CD14-positive monocyte (primary cell): ENCODE measurements around the gene ZDHHC11. TPM values are rescaled to one million over a fixed set of nuclear protein-coding genes. Genes with fewer than 3 reads are reported as not detected.

Source experiments
- DNase-seq, 3 donors: peaks; one replicate each; pipeline ENCODE4 v3.0.0-alpha.2; 2011 to 2022
- H2AFZ ChIP-seq: 2 replicates; pipeline ENCODE4 v1.6.0; 2012; ENCODE audit warnings: mild to moderate bottlenecking, low read depth, low read length, inconsistent platforms; ENCODE audit not compliant: insufficient read depth, poor library complexity, severe bottlenecking
- H3K27ac ChIP-seq, 2 donors: 1 replicate in 1 of 2; 2 replicates in 1 of 2; pipeline ENCODE4 v1.5.1; 2012 to 2013; ENCODE audit warnings: low read length in 2 of 2, control low read depth in 1 of 2, inconsistent platforms in 1 of 2, low read depth in 1 of 2, mild to moderate bottlenecking in 1 of 2
- H3K27me3 ChIP-seq, 2 donors: one replicate each; pipeline versions ENCODE4 v1.6.0 to v1.6.1; 2011 to 2013; ENCODE audit warnings: low read length in 2 of 2; ENCODE audit not compliant: control insufficient read depth in 2 of 2, insufficient read depth in 2 of 2
- H3K36me3 ChIP-seq, 2 donors: replicated peaks in 1 of 2; 1 replicate in 1 of 2; 2 replicates in 1 of 2; pipeline versions ENCODE4 v1.5.1 to v1.6.1; 2012 to 2013; ENCODE audit warnings: low read length in 2 of 2, control low read depth in 1 of 2, inconsistent platforms in 1 of 2, mild to moderate bottlenecking in 1 of 2; ENCODE audit not compliant: insufficient read depth in 2 of 2, control insufficient read depth in 1 of 2
- H3K4me1 ChIP-seq, 2 donors: 1 replicate in 1 of 2; 2 replicates in 1 of 2; pipeline versions ENCODE4 v1.5.1 to v1.6.1; 2012 to 2013; ENCODE audit warnings: low read length in 2 of 2, control low read depth in 1 of 2, inconsistent platforms in 1 of 2, mild to moderate bottlenecking in 1 of 2, moderate library complexity in 1 of 2; ENCODE audit not compliant: insufficient read depth in 2 of 2, control insufficient read depth in 1 of 2
- H3K4me2 ChIP-seq: replicated peaks from 2 replicates; pipeline ENCODE3; 2012; ENCODE audit warnings: low read length, moderate library complexity, mild to moderate bottlenecking; ENCODE audit not compliant: poor library complexity, severe bottlenecking; ENCODE audit errors: extremely low read depth
- H3K4me3 ChIP-seq, 3 experiments: fragments of 200-600 bp in 1 of 3; sonication (generic) in 1 of 3; replicated peaks in 1 of 3; 1 replicate in 2 of 3; 2 replicates in 1 of 3; pipeline ENCODE4 v1.5.1; 2011 to 2013; ENCODE audit warnings: low read length in 3 of 3, mild to moderate bottlenecking in 3 of 3, control low read depth in 2 of 3, low read depth in 2 of 3, inconsistent platforms in 1 of 3, moderate library complexity in 1 of 3
- H3K79me2 ChIP-seq: 2 replicates; pipeline ENCODE4 v1.6.0; 2012; ENCODE audit warnings: mild to moderate bottlenecking, control low read depth, inconsistent platforms, low read length, moderate library complexity; ENCODE audit not compliant: insufficient read depth
- H3K9ac ChIP-seq: 2 replicates; pipeline ENCODE4 v1.6.0; 2017; ENCODE audit warnings: low read length, mild to moderate bottlenecking; ENCODE audit not compliant: insufficient read depth, poor library complexity, severe bottlenecking
- H3K9me3 ChIP-seq, 2 donors: replicated peaks in 1 of 2; 1 replicate in 1 of 2; 2 replicates in 1 of 2; pipeline versions ENCODE4 v1.5.1 to v1.6.1; 2012 to 2013; ENCODE audit warnings: low read length in 2 of 2, control low read depth in 1 of 2; ENCODE audit not compliant: control insufficient read depth in 1 of 2, insufficient read depth in 1 of 2
- H4K20me1 ChIP-seq: 2 replicates; pipeline ENCODE4 v1.6.0; 2012; ENCODE audit warnings: mild to moderate bottlenecking, low read length, control low read depth, moderate library complexity; ENCODE audit not compliant: insufficient read depth
- H3K27ac Mint-ChIP-seq, 7 donors: one replicate each; pipeline ENCODE4 v1.8.0; 2020; ENCODE audit warnings: mild to moderate bottlenecking in 7 of 7, mixed read lengths in 7 of 7, moderate library complexity in 6 of 7, inconsistent platforms in 2 of 7
- H3K27me3 Mint-ChIP-seq, 3 donors: one replicate each; pipeline ENCODE4 v1.8.0; 2021 to 2022; ENCODE audit warnings: low read depth in 3 of 3, mild to moderate bottlenecking in 3 of 3, mixed read lengths in 3 of 3, moderate library complexity in 3 of 3, inconsistent platforms in 1 of 3
- H3K36me3 Mint-ChIP-seq, 2 donors: one replicate each; pipeline ENCODE4 v1.8.0; 2020; ENCODE audit warnings: mixed read lengths in 2 of 2, inconsistent platforms in 1 of 2, mild to moderate bottlenecking in 1 of 2
- H3K4me1 Mint-ChIP-seq: one replicate; pipeline ENCODE4 v1.8.0; 2020; ENCODE audit warnings: mild to moderate bottlenecking, mixed read lengths
- H3K4me3 Mint-ChIP-seq, 2 donors: one replicate each; pipeline ENCODE4 v1.8.0; 2020; ENCODE audit warnings: mild to moderate bottlenecking in 2 of 2, mixed read lengths in 2 of 2, moderate library complexity in 1 of 2
- H3K9me3 Mint-ChIP-seq, 7 donors: one replicate each; pipeline ENCODE4 v1.8.0; 2020 to 2022; ENCODE audit warnings: mixed read lengths in 7 of 7, mild to moderate bottlenecking in 6 of 7, moderate library complexity in 6 of 7, inconsistent platforms in 2 of 7
- WGBS: methylation state at CpG from one replicate; pipeline ENCODE4 v1.1.5; 2013; ENCODE audit warnings: missing lambda C conversion rate; ENCODE audit not compliant: insufficient coverage; 5-methylcytosine and 5-hydroxymethylcytosine counted together
- intact Hi-C, 2 donors: fragments of 100-400 bp; cut with micrococcal nuclease; formaldehyde crosslinking; loops; one replicate each; pipeline versions ENCODE4 v1.15.0 to v1.15.1; 2023
- polyA plus RNA-seq, 3 donors: library from polyadenylated mRNA; depleted of rRNA in 1 of 3; unstranded in 2 of 3; stranded (reverse) in 1 of 3; fragments of 300-500 nt in 2 of 3; fragments of >200 nt in 1 of 3; fragmentation: Illumina TruSeq in 2 of 3; gene quantifications; 1 replicate in 2 of 3; 2 replicates in 1 of 3; pipeline ENCODE4 v1.2.3, GENCODE V29; 2012 to 2021
- TF ChIP-seq, protein P1 (sequence below): fragments of 200-600 bp; IDR thresholded peaks from one replicate; pipeline ENCODE4 v1.8.0; 2022; ENCODE audit warnings: antibody characterized with exemption, mild to moderate bottlenecking

Gene ZDHHC11
- polyA plus RNA-seq, 3 donors, result 1.8 TPM; not detected in 2

GRCh38 chr5:870956-871355 lies 20.2 kb upstream of the ZDHHC11 start:
- no peak overlapping the region for H3K9ac ChIP-seq
- H3K27ac ChIP-seq, result no peak overlapping the region
- H3K4me3 ChIP-seq, result no peak overlapping the region
- peaks cover 94 to 100% of the 10 kb centered on the region in 2 donors for H3K36me3 ChIP-seq
- Mint-ChIP-seq H3K27ac (peak overlapping the region in 1 of 7 donors; percentile 7), H3K27me3 (no peaks in the 10 kb centered on the region), H3K36me3 (peaks cover 94 to 99% of the 10 kb centered on the region in 2 donors), H3K9me3 (peaks cover 0 to 5% (median 0%) of the 10 kb centered on the region in 7 donors), H3K4me3 (no peak overlapping the region), H3K4me1 (no peaks in the 10 kb centered on the region)
- WGBS, result 100% methylated on average over 5 of the region's 5 CpGs
- H3K27me3 ChIP-seq, result no peaks in the 10 kb centered on the region
- intact Hi-C loops, result loop anchor here in 1 of 2 donors (5.0 kb wide), 1 partner anchor 36 kb away; no protein-coding TSS in a partner anchor
- no peak overlapping the region for H2AFZ ChIP-seq
- TF ChIP-seq, protein P1, sequence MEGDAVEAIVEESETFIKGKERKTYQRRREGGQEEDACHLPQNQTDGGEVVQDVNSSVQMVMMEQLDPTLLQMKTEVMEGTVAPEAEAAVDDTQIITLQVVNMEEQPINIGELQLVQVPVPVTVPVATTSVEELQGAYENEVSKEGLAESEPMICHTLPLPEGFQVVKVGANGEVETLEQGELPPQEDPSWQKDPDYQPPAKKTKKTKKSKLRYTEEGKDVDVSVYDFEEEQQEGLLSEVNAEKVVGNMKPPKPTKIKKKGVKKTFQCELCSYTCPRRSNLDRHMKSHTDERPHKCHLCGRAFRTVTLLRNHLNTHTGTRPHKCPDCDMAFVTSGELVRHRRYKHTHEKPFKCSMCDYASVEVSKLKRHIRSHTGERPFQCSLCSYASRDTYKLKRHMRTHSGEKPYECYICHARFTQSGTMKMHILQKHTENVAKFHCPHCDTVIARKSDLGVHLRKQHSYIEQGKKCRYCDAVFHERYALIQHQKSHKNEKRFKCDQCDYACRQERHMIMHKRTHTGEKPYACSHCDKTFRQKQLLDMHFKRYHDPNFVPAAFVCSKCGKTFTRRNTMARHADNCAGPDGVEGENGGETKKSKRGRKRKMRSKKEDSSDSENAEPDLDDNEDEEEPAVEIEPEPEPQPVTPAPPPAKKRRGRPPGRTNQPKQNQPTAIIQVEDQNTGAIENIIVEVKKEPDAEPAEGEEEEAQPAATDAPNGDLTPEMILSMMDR, result no peak
- no peak overlapping the region for H3K4me2 ChIP-seq
- H4K20me1 ChIP-seq, result peaks cover 18% of the 10 kb centered on the region
- H3K9me3 ChIP-seq, result no peaks in the 10 kb centered on the region
- no peaks in the 10 kb centered on the region for H3K4me1 ChIP-seq
- H3K79me2 ChIP-seq, result no peaks in the 10 kb centered on the region
- no peak for DNase-seq

DNA sequence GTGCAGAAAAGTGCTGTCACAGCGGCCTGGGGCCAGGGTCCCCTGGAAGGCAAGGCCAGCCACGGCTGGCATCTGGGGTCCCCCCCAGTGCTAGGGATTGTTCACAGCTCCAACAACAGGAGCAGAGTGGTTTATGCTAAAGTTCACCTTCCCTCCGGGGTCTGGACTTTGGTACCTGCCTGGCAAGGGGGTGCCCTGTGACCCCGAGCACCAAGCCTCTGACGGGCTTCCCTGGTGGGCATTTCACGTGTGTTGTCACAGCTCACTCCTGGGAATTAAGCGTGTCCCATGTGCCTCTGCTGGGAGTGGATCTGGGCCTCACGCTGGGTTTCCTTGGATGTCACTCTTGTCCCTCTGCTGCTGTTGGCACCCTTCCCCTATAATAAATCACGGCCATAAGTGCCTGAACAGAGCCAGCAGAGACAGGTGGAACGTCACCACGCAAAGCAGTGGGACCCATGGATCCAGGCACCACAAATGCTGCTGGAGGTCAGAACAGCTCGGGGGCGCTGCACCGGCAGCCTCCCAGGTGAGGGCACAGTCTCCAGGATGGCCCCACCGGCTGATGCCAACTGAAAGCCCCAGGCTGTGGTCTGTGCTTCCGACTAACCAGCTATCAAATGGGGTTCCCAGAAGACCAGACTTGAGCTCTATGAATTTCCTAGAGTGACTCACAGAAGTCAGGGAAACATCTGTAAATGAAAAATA lies 17.8 kb upstream of the ZDHHC11 start:
- TF ChIP-seq, protein P1, result no peak
- H2AFZ ChIP-seq, result no peak overlapping the region
- peaks cover 96 to 100% of the 10 kb centered on the region in 2 donors for H3K36me3 ChIP-seq
- no peaks in the 10 kb centered on the region for H3K4me1 ChIP-seq
- Mint-ChIP-seq H3K36me3 (peaks cover 94 to 99% of the 10 kb centered on the region in 2 donors), H3K4me1 (no peaks in the 10 kb centered on the region), H3K27ac (peak overlapping the region in 1 of 7 donors; percentile 15), H3K9me3 (peaks cover 0 to 5% (median 0%) of the 10 kb centered on the region in 7 donors), H3K27me3 (no peaks in the 10 kb centered on the region), H3K4me3 (no peak overlapping the region)
- no peak overlapping the region for H3K4me2 ChIP-seq
- WGBS, result 97% methylated on average over 15 of the region's 16 CpGs
- no peak overlapping the region for H3K4me3 ChIP-seq
- H3K27ac ChIP-seq, result no peak overlapping the region
- H3K9ac ChIP-seq, result no peak overlapping the region
- intact Hi-C loops, result no loop called here
- peaks cover 9% of the 10 kb centered on the region for H4K20me1 ChIP-seq
- H3K9me3 ChIP-seq, result no peaks in the 10 kb centered on the region
- no peaks in the 10 kb centered on the region for H3K79me2 ChIP-seq
- H3K27me3 ChIP-seq, result no peaks in the 10 kb centered on the region
- DNase-seq, result no peak
